ENCODE results near the gene MYO10.
"Not testable (repeated sequence)": the region's sequence is repeated elsewhere in the genome, so short reads cannot be mapped to it uniquely, and the experiment has no call there.

MYO10 gene

DNA sequence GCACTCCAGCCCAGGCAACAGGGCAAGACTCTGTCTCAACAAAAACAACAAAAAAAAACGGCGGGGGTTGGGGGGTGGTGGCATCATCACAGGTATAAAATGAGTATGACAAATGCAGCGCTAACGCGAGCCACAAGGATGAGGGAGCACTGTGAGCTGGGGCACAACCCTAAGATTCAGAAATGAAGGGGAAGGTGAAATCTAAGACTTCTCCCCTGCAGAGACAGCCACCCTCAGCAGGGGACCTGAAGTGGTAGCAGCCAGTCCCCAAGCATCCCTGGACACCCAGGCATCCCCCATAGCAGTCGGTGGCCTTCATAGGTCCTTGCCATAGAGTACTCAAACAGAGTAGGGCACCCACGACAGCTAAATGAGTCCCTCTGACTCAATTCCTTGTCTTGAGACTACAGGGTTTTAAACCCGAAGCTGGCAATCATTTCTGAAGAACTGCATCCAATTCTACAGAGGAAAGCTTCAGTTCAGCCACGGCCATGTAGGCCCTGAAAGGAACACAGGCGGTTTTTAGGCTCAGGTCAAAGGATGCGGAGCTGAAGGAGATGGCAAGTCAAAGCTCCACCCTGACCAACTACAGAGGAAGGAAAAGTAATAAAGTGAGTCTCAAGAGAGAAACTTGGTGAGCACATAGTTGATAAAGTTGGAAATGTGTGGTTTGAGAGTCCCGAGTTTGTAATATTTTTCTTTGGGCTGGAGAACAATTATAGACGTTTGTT is 50.3 kb downstream of the MYO10 start:
- no peak for DNase-seq

GRCh38 chr5:16884595-16884994 is 51.5 kb downstream of the MYO10 start:
- DNase-seq: no peak

DNA sequence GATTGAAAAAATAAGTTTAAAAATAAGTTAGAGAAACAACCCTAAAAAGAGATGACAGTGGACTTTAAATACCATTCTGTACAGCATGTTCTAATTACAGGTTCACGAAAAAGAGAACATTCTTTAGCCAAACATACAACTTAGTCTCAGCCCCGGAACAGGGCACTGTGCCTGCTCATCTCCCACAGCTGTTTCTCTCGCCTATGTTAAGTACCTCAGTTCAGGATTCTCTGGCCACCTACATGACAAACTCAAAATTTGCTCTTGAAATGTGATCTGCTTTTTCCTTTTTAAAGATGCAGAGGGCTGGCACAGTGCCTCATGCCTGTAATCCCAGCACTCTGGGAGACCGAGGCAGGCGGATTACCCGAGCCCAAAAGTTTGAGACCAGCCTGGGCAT is 52.3 kb downstream of the MYO10 start:
- peak; percentile 52 for DNase-seq

DNA sequence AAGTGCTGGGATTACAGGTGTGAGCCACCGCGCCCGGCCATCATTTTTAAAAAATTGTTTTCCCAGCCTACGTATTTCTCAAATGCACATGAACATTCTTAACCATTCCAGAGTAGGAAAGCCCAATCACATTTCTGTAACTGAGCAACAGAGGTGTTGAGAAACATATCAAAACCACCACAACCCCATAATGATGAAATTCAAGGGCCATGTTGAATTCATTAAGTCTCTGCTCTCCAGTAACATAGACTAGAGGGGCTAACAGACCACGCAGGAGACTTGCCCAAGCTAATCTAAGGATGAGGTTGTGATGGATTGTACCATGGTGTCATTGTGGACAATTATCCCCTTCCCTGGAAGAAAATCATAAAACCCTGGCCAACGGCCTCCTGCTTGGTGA is 52.9 kb downstream of the MYO10 start:
- no peak for DNase-seq

DNA sequence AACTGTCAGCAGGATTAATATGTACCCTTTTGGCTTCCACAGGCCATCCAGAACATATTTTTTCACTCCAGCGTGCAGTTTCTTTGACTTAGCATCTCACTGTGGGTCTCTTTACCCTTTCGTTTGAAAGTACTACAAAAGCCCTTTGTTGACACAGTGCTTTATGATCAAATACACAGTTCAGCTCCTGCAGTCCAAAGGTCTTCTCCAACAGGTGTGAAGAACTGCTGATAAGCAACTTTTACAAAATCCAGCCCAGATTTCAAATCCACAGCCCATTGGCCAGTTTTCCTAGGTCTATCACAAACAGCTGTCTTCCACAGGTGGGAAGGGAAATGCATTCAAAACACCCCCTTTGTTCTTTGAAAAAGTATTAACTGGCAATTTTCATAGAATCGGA is 54.8 kb downstream of the MYO10 start:
- no peak for DNase-seq

- DNase-seq: no peak
These were observed 55.5 kb downstream of the MYO10 start for GRCh38 chr5:16880547-16880946.

- no peak for DNase-seq
These were observed 56.4 kb downstream of the MYO10 start for GRCh38 chr5:16879650-16880049.

DNA sequence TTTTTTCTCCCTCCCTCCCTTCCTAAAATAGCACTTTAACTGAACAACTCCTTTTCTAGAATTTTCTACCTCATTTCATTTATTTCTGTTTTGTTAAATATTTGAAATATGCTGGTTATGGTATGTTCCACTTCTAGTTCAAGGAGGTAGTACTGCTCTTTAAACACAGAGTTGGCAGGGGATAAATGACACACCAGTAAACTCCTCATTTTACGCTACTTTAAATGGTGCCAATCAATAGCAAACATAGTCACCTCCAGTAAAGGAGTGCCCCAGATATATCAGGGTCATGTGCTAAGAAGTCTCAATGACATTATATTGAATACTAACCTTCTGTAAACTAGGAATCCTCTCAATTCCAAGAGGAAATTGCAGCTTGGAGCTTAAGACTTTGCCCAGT is 56.9 kb downstream of the MYO10 start:
- DNase-seq: no peak

DNA sequence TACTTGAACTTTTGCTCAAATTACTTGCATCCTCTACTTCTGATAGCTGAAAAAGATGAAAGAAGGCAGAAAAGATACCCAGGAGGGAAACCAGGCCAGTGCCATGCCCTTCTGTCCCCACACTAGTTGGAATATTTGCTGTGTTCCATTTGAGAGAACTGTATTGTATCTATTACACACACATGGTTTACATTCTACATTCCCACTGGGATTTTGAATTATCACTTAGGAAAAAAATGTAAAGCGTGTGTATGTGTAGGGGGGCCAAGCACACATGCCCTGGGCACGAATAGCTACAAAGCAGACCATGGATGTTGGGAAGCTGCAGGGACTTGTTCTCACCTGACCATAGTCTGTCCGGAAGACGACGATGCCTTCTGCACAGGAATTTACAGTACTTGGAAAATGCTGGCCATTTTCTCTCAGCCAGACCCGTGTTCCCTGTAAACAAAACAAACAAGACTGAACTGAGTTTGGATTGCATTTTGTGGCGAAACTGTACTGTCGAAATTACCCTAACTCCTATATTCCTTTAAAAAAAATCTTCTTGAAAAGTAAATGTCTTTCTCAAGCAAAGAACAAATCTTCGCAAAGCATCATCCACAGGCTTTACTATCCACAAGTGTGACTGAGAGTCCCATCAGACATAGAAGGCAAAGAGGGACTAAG is 58.7 kb downstream of the MYO10 start:
- no peak for DNase-seq

GRCh38 chr5:16874424-16874823 is 61.7 kb downstream of the MYO10 start:
- not testable (repeated sequence) for DNase-seq

GRCh38 chr5:16871746-16872339 is 64.2 kb downstream of the MYO10 start:
- DNase-seq: no peak

- no peak for DNase-seq
These were observed 65.2 kb downstream of the MYO10 start for GRCh38 chr5:16870878-16871277.

- no peak for DNase-seq
These were observed 66.0 kb downstream of the MYO10 start for GRCh38 chr5:16869821-16870796.

- no peak for DNase-seq
These were observed 68.5 kb downstream of the MYO10 start for GRCh38 chr5:16867577-16867953.

DNA sequence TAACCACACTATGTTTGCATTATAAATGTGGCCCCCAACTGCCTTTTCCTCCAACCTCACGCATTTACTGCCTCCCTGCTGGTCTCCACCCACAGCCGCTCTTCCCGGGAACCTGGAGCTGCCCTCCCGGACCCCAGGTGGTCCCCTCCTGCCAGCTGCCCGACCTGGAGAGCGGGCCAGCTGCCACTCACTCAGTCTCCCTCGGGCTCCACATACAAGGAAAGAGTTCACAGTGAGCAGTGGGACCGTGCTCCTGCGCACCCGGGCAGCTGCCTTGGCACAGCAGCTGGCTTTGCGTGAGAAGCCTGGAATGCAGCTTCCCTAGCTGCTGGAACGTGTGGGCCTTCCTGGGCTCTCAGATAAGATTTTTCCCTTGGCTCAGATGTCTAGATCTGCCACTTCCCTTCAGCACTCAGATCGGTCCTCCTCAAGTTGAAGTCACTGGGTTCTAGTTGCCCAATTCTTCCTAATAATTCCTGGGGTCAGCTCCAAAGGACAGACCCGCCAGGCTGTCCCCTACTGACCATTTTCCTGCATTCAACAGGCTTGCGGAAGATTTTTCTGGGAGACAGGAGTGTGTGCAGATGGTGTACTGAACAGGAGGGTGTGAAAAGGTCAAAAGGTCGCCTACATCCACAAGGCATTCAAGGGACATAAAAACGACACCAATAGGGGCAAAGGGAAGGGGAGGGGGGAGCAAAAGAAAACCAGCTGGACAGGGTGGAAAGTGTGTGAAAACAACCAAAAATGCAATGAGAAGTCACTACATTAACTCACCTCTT is 69.1 kb downstream of the MYO10 start:
- no peak for DNase-seq

DNA sequence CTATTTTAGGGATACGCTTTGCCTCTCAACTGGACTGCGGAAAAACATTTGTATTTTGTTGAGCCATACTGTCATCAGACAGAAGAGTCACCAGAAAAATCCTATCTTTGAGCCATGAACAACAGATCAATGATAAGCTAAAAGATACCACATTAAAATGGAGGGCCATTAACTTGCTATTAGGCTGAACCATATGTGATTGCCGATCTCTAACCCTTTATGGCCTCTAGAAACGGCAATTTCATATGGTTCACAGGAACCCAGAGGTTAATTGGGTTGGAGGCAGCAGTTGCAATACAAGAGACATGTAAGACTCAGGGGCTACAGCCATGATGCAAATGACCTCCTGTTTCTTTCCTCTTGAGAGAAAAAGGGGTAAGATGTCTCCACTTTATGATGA is 69.8 kb downstream of the MYO10 start:
- DNase-seq: no peak

DNA sequence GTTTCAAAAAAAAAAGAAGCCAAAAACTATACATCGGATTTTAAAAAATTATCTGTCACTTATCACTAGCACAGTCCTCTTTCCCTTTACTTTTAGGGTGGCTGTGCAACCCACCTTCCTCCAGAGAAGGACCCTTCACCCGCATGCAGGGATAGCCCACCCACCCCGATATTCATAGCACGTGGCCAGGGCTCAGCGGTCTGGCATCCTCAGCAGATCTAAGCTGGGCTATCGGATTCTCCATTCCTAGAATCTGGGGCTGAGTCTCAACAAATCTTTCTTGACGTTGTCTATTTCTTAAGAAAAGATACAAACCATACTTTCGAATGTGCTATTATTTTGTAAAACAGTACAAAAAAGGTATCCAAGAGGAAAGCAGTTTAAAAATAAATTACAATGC is 70.9 kb downstream of the MYO10 start:
- no peak for DNase-seq

DNA sequence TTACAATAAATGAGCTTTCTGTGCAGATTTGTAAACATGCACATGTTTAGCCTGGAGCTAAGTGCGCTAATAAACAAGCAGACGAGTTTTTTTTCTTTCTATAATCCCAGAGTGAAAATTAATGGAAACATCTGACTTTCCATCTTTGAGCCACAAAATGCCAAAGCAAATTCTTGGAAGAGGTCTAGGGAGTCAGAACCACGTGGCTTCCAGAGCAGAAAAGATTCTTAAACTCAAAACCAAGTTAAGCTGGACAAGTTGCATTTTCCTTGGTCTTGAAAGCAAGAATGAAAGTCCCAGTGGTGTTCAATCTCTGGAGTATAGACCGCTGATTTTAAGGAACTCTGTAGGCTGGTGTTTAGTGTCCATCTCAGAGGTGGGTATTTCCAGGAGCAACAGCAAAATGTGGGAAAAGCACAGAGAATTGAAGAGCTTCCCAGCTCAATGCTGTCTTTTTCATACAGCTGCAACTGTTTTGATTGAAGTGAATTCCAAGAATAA is 71.4 kb downstream of the MYO10 start:
- DNase-seq: no peak

GRCh38 chr5:16863469-16863946 is 72.6 kb downstream of the MYO10 start:
- DNase-seq: peak; percentile 10

GRCh38 chr5:16862777-16863176 is 73.3 kb downstream of the MYO10 start:
- no peak for DNase-seq

DNA sequence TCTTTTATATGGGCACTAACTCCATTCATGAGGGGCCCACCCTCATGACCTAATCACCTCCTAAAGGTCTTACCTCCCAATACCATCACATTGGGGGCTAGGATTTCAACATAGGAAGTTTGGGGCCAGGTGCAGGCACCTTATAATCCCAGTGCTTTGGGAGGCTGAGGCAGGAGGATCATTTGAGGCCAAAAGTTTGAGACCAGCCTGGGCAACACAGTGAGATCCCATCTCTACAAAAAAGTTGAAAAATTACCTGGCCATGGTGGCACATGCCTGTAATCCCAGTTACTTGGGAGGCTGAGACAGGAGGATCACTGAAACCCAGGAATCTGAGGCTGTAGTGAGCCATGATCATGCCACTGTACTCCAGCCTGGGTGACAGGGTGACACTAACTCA is 76.7 kb downstream of the MYO10 start:
- no peak for DNase-seq

DNA sequence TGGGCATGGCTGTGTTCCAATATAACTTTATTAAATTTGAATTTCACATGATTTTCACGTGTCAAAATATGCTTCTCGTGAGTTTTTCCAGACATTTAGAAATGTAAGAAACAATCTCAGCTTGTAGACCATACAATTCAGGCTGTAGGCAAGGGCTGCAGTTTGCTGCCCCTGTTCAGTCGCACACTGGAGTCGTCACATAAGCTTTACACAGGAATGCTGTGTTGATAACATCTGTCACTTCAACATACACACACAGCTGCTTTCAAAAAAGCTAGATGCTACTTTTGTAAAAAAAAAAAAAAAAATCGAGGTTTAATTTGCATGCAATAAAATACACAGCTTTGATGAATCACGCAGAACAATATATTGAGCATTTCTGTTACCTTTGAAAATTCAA is 77.9 kb downstream of the MYO10 start:
- DNase-seq: no peak

Measured in NCI-H2029 (cell line).